Glomerular visceral epithelial cell (primary cell): ENCODE data around the gene TUBB4B.

Experiments used
- DNase-seq: peaks from one replicate; pipeline ENCODE4 v3.0.0-alpha.2; 2016; ENCODE audit errors: extremely low spot score

TUBB4B gene

DNA sequence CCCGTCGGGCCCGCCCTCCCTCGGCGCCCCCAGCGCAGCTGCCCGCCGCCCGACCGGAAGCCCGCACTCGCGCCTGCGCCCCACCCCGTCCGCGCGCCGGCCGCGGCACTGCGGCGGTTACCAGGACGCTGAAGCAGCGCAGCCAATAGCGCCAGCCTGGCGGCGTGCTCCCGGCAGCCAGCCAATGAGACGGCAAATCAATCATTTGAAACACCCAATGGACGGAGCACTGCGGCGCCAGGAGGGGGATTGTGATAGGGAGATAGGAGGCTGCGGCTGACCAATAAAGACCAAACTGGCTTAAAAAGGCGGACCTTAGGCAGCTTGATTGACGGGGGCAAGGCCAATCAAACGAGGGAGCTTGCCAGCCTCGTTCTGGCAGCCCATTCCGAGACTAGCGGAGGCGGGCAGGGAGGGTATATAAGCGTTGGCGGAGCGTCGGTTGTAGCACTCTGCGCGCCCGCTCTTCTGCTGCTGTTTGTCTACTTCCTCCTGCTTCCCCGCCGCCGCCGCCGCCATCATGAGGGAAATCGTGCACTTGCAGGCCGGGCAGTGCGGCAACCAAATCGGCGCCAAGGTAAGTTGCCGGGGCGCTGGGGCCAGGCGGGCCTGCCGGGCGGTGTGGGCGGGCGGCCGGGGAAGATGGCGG lies at the start of gene TUBB4B:
Gene TUBB4B, plus strand, starts transcription at position 447 of the 649 bp plus-strand sequence. Its CDS starts 74 bp downstream, at position 521.
- peak; percentile 100 for DNase-seq

DNA sequence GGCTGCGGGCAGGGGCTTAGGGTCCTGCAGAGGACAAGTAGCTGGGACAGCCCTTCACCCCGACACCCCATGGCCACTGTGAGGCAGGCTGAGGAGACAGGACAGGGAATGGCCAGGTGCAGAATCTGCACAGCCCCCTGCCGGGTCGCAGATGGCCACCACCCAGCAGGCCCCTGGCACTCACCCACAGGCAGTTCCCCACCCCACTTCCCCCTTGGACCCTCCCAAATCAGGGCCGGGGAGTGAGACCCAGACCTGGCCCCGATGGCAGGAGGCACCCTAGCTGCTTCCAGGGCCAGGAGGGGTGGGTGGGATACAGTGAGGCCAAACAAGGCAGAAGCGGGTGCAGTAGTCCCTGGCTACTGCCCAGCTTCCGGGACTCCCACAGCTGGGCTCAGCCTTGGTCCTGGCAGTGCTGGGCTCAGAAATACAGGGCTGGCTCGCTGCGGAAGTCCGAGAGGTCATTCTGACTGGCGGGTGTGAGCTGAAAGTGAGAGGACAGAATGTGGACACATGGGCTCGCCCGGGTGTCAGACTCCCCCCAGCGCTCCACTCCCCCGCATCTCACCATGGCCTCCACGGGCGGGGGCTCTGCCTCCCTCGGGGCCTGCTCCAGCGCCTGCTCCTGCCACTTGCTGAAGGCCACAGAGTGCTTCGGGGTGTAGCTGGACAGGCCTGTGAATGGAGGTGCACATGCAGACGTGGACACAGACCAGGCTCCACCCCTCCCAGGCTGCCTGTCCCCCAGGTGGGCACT lies 49.2 kb upstream of the TUBB4B start:
- DNase-seq: no peak

DNA sequence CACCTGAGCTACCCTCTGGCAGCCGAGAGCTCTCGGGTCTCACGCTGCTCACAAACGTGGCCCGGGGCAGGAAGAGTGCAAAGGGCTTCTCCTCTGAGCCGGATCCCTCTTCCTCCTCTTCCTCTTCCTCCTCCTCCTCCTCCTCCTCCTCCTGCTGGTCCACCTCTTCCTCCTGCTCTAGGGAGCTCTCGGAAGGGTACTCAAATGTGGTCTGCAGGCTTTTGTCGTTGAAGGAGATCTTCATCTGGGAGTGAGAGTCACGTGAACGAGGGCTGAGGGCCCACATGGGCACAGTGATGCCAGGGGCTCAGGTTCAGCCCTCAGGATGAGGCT lies 48.7 kb upstream of the TUBB4B start:
- no peak for DNase-seq

DNA sequence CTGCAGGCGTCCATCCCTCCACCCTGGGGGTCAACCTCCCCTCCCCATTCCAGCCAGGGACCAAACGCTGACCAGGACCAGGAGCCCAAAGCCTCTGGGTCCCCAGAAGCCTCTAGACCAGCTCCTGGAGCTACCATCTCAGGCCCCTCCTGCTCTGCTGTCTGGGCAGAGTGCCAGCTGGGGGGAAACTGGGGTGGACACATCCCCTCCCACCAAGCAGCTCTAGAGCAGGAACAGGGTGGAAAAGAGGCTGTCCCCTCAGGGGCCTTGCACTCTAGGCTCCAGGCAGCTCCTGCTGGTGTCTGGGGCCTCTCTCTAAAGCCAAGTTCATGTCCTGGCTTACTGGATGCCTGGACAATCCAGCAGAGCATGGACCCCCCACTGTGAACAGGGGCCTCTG lies 48.2 kb upstream of the TUBB4B start:
- DNase-seq: no peak

DNA sequence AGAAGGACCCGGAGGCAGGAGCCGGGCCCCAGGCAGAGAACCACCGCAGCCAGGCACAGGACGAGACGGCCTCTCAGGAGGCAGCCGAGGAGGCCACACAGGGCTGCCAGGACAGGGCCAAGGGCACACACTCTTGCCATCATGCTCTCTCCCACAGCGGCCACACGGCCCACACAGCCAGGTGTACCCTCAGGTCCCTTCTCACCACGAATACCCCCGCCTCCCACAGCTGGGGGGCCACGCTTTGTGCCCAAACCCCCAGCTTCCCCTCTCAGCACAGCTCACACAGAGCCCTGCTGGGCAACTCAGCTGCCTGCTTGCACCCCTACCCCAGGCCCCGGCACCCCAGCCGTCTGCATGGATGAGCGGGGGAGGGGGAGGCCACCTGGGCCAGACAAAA lies 47.3 kb upstream of the TUBB4B start:
- DNase-seq: no peak

DNA sequence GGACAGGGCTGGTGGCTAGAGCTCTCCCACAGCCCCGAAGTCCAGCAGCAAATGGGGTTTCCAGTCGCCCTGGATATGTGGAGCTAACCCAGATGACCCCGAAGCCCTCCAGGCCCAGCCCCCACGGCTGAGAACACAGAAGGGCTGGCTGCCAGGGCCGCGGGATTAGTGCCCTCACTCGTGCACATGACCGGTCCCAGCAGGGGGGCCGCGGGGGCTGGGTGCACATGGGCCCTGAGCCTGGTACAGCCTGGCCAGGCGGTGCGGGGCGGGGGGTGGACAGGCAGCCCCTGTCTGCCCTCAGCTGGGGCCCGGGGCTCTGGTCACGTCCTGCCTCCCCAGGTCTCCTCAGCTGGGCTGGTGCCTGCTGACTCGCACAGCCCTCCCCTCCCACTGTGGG lies 46.7 kb upstream of the TUBB4B start:
- peak; percentile 33 for DNase-seq

DNA sequence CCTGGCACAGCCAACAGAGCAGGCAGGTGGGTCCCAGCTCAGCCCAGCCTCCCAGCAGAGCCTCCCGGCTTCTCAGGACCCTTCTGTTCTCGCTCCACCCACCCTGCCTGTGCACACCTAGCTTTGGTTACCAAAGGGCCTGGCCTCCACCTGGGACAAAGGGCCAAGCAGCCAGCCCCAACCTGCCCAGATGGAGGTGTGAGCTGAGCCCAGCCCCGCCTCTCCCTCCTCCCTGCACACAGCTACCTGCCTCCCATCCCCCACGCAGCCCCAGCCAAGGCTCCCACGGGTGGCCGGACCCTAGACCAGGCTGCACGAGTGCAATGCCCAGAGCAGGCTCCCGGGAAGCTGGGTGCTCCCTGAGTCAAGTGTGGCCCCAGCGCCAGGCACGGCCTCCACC lies 46.2 kb upstream of the TUBB4B start:
- DNase-seq: no peak

DNA sequence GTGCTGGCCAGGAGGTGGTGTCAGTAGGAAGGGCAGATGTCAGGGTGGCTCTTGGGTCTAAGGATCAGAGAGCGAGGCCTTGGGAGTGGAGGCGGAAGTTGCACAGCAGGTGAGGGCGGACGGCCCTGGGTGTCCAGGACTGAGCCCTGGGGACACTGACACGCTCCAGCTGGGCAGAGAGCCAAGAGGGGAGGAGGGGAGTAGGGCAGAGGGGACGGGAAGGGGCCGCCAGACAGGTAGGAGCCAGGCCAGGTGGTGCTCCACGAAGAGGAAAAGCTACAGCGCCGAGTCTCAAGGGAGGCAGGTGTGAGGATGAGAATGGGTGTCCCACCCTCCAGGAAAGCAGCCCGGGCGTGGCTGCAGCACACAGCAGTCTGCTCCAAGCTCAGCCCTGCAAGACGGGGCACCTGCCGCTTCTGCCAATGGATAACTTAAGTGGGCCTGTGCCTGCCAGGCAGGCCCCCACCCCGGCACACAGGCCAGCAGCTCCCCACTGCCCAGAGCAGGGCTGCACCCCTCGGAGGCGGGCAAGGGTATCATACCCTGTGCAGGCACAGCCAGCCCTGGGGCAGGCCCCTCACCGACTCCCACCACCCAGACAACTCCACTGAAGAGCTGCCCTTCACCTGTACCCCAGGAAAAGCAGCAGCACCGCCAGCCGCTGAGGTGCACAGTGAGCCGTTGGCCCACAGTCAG lies 45.4 kb upstream of the TUBB4B start:
- no peak for DNase-seq

DNA sequence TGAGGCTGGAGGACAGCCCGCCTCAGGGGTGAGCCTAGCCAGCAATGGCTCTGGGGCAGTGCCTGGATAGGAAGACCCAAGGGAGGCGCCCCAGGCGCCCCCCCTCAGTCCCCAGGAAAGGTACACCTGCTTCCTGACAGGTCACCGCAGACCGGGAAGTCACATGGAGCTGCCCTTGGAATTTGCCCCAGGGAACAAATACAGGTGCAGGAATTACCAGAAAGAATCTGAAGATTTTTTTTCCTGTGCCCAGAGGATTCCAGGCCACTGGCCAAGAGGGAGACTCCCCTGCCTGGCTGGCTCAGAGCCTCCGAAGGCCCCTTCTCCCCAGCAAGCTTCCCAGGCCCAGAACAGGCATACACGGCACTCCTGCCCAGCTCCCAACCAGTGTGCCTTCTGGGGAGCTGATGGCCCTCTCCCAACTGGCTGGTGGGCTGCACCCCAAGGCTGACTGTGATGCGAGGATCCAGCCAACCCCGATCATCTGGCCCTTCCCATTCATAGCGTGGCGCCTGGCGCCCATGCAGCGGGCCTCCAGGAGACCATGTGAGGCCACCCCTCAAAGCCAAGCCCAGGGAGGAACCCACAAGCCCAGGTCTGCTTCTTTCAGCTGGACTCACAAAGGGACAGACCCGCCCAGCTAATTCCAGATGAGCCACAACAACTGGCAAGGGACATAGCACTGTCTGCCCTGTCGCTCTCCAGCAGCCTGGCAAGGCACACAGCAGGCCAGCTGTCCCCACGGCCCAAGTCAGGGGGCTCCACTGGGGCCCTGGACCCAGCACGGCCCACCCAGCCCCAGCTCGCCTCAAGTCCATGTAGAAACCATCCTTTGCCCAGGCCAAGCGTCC lies 42.8 kb upstream of the TUBB4B start:
- DNase-seq: no peak

DNA sequence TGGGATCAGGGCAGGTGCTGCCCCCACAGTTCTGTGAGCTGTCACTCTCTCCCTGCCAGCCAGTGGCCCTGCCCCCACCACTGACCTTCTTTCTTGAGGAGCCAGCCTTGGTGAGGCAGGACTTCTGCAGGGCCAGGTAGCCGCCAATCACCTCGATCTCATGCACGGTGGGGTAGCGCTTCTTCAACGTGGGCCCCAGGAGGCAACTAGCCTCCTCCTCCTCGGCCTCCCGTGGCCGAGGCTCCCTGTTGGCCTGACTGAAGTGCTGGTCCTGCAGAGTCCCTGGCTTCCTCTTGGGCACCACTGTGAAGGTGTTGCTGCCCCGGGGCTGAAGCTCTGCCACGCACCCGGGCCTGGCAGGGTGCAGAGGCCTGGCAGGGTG lies 42.2 kb upstream of the TUBB4B start:
- DNase-seq: no peak

DNA sequence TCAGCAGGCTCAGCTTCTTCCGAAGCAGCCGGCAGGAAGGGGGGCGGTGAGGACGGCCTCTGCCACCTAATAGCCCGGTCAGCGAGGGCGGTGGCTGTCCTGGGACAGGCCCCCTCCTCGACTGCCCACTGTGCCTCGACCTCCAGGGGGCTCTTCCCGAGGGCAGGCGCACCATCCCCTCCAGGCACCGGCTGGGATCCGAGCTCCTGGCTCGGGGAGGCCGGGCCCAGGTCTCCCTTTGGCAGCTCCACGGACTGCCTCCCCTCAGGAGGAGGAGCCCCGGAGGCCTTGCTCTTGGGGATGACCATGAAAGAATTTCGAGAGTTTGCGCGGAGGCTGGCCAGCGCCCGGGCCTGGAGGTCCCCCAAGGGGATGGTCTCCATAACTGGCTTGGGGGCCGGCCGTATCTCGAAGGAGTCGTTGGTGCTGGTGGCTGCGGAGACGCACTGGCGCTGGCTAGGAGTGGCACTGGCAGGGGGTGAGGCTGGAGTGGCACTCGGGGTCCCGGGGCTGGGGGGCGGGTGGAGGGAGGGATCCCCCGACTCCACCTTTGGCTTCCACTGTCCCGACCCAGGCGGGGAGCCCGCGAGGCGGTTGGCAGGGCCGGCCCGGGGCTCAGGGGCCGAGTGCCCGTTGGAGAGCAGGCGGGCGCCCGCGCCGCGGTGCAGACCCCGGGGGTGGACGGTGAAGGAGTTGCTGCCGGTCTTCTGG lies 41.5 kb upstream of the TUBB4B start:
- DNase-seq: no peak

DNA sequence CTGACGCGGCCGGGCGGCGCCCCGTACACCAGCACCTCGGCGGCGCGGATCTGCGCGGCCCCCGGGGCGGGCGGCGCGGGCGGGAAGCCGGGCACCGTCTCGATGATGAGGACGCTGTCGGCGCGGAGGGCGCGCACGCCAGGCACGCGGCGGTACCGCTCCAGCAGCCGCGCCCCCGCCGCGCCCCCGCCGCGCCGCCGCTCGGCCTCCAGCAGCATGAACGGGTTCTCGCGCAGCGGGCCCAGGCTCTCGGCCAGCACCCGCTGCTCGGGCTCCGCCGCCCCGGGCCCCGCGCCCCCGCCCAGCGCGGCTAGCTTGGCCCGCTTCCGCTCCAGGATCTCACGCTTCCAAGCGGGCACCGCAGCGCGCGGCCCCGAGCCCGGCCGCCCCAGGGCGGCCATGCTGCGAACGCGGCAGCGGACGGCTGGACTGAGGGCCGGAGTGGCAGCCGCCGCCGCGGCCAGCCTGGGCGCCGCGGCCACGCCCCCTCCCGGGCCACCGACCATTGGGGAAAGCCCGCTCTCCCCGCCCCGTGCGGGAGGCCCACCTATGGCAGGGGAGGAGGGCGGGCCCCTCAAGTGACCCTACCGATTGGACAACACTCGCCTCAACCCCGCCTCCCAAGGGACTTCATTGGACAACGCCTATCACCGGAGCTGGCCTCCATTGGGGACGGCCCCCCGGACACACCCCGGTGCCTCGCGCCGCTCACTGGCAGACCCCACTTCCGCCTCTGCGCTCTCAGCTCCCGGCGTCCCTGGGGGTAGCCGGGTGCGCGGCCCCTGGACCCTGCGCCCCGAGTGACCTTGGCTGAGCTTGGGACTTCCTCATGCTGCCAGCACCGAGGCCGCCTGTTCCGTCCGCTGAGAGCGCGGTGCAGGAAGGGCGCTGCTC lies 40.5 kb upstream of the TUBB4B start, which contains the start of gene TPRN:
Gene TPRN, minus strand, starts transcription at position 431 of the 894 bp plus-strand sequence. Its CDS starts 30 bp downstream, at position 401.
- peak; percentile 99 for DNase-seq

DNA sequence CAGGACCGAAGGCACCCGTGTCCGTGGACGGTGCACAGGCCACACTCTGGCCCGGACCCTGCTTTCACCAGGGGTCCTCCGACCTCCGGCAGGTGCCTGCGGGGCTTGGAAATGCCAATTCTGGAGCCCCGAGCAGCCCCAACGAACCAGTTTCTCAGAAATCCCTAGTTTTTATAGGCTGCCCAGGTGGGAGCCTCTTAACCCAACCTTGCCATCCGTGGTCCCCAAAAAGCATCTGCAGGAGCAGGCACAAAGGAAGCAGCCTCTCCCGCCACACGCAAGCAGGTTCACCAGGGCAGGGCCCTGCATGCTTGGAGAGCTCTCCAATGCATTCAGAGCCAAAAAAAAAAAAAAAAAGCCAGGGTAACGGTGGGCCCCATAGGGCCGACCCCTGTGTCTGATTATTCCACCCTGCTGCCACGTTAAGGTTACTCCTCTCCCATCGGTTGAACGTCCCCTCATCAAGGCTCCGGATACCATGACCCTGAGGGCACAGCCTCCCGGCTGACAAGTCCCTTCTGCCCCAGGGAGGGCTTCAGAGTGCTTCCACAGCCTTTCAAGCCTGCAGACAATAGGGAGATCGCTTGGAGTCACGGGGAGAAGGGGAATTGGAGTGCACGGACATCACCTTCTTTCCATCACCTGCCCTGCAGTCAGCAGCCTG lies 39.8 kb upstream of the TUBB4B start:
- DNase-seq: no peak

DNA sequence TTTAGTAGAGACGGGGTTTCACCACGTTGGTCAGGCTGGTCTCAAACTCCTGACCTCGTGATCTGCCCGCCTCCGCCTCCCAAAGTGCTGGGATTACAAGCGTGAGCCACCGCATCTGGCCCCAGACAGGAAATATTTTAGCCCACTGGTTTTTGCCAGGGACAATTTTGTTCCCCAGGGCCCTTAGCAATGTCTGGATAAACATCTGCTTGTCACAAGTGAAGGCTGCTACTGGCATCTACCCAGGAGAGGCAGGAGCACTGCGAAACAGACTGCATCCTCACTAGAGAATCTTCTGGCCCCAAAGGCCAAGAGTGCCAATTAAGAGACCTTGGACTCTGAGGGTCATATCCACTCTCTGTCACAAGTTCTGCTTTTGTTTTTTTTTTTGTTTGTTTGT lies 38.1 kb upstream of the TUBB4B start:
- DNase-seq: no peak

DNA sequence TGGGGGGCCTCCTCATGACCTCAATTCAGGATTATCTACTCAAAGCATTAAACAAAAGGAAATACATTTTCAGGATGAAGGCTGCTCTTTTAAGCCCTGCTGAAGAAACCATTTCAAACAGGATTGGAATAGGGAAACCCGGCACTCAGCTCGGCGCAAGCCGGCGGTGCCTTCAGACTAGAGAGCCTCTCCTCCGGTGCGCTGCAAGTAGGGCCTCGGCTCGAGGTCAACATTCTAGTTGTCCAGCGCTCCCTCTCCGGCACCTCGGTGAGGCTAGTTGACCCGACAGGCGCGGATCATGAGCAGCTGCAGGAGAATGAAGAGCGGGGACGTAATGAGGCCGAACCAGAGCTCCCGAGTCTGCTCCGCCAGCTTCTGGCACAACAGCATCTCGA lies 36.4 kb upstream of the TUBB4B start:
- no peak for DNase-seq

DNA sequence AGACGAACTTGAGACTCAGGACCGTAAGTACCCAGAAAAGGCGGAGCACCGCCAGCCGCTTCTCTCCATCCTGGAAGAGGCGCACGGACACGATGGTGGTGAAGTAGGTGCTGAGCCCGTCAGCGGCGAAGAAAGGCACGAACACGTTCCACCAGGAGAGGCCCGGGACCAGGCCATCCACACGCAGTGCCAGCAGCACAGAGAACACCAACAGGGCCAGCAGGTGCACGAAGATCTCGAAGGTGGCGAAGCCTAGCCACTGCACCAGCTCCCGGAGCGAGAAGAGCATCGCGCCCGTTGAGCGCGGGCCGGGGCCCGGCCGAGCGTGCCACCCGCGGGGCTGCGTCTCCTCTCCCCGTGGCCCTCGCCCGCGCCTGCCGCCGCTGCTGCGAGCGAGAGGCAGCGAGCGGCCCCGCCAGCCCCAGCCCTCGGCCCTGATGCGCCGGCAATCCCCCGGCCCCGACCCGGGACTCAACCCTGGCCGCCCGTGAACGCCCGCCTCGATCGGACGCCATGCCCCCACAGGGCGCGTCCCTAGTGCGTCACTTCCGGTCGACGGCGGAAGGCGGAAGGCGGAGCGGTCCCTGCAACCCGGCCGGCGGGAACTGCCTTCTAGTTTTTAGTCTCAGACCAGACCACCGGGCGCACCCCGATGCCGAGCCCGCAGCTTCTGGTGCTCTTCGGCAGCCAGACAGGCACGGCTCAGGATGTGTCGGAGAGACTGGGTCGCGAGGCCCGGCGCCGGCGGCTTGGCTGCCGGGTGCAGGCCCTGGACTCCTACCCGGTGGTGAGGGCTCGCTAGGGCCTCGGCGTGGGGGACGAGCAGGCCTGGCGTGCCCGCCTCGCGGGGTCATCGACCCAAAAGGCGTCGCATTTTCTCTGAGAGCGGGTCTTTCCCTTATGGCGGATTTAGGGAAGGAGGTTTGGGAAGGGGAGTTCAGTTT lies 35.7 kb upstream of the TUBB4B start, which contains the start of the genes NDOR1 and TMEM203:
Gene NDOR1, plus strand, starts transcription at position 575 of the 944 bp plus-strand sequence. Its CDS starts 78 bp downstream, at position 653.
Gene TMEM203, minus strand, starts transcription at position 523 of the 944 bp plus-strand sequence. Its CDS starts 234 bp downstream, at position 289.
- peak; percentile 77 for DNase-seq

DNA sequence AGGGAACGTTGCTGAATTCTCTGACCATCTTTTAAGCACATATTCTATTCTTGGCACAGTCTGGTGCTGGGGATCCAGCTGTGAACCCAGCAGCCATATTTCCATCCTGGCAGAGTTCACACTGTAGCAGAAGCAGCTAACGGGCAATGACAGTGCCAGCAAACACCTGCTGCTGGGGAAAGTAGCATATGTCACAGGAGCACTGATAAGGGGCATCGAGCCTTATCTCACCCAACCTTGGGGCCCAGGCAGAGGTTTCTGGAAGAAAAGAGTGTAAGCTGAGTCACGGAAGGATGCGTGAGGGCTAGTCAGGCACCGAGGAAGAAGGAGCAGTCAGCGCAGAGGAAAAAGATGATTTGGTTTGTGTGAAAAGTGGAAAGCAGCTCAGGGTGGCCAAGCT lies 34.5 kb upstream of the TUBB4B start:
- no peak for DNase-seq

DNA sequence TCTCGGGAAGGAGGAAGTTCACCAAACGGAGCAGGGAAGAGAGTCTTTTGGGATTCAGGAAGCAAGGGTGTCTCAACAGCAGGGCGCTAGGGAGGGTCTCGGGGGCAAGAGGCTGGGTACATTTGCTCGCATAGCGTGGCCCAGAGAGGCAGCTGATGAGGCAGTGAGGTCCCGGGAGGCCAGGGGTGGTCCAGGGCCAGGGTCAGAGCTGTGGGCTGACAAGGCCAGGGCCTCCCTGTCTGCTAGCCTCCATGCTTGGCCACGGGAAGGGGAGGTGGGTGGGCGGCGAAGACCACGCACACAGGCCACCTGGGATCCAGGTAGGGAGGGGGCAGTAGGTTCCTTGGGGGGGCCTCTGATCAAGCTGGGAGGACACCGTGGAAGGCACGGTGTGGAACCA lies 29.6 kb upstream of the TUBB4B start:
- DNase-seq: no peak
